Iris pigment epithelial cell (primary cell): ENCODE measurements around the gene BMERB1.
A peak's percentile ranks its signal among the peaks of the same experiment; 100 is the strongest.

Experiments
- DNase-seq: peaks from one replicate; pipeline ENCODE4 v3.0.0-alpha.2; 2011; ENCODE audit warnings: low read depth

The BMERB1 gene

GRCh38 chr16:15498427-15499175 is 64.2 kb downstream of the BMERB1 start:
- DNase-seq, result peak; percentile 83

- DNase-seq, result peak; percentile 97
Measured at GRCh38 chr16:15502041-15502725, 67.8 kb downstream of the BMERB1 start.

- DNase-seq, result no peak
Measured at GRCh38 chr16:15506441-15506840, 72.1 kb downstream of the BMERB1 start.

GRCh38 chr16:15507301-15507958 is 73.0 kb downstream of the BMERB1 start:
- peak; percentile 23 for DNase-seq

- DNase-seq, result no peak
Measured at GRCh38 chr16:15507959-15508627, 73.7 kb downstream of the BMERB1 start.

- no peak for DNase-seq
Measured at GRCh38 chr16:15509051-15509592, 74.7 kb downstream of the BMERB1 start.

- DNase-seq, result peak; percentile 27
Measured at GRCh38 chr16:15509593-15510535, 75.5 kb downstream of the BMERB1 start.

- DNase-seq, result no peak
Measured at GRCh38 chr16:15510992-15511391, 76.6 kb downstream of the BMERB1 start.

- no peak for DNase-seq
Measured at GRCh38 chr16:15511759-15512487, 77.5 kb downstream of the BMERB1 start.

GRCh38 chr16:15513156-15513555 is 78.8 kb downstream of the BMERB1 start:
- no peak for DNase-seq

- no peak for DNase-seq
Measured at GRCh38 chr16:15515992-15516391, 81.6 kb downstream of the BMERB1 start.

GRCh38 chr16:15516609-15517008 is 82.2 kb downstream of the BMERB1 start:
- DNase-seq, result no peak

- no peak for DNase-seq
Measured at GRCh38 chr16:15517743-15518377, 83.5 kb downstream of the BMERB1 start.

- DNase-seq, result peak; percentile 27
Measured at GRCh38 chr16:15518381-15519351, 84.3 kb downstream of the BMERB1 start.

GRCh38 chr16:15519790-15520189 is 85.4 kb downstream of the BMERB1 start:
- DNase-seq, result no peak

- no peak for DNase-seq
Measured at GRCh38 chr16:15521390-15521757, 87.0 kb downstream of the BMERB1 start.

GRCh38 chr16:15521758-15522509 is 87.5 kb downstream of the BMERB1 start:
- peak; percentile 16 for DNase-seq

GRCh38 chr16:15523092-15523541 is 88.7 kb downstream of the BMERB1 start:
- no peak for DNase-seq
